ENCODE measurements around the gene FSIP1.

Gene FSIP1

GRCh38 chr15:39618063-39618823 lies 164.4 kb downstream of the FSIP1 start:
- no peak for DNase-seq (ENCODE audit: low spot score)

DNA sequence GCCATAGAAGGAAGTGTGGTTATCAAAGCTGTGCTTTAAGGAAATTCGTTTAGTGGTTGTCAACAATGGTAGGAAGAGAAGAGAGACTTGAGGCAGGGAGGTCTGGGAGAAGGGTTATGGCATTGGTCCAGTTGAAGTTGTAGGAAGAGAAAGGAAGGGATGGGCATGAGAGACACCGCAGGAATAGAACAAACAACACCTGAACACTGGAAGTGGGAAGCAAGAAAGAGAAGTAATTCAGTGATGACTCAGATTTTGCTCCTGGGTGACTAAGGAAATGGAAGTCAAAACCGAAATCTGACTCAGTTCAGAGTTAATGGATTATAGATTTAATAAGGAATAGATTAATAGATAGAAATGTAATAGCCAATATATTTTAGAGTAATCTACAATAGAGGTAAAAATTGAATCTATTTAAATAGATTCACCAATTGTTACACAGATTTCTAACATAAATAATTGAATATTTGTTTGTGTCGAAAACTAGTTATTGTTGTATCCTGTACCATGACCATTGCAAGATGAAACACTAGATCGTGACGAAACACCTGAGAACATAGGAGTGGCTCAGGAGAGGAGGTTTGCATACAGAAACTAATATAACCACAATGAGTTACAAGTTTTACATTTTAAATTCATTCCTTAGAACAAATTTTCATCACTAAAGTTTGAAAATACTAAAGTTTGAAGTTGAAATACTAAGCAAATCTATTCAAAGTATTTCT lies 165.7 kb downstream of the FSIP1 start:
- DNase-seq (ENCODE audit: low spot score): no peak

GRCh38 chr15:39613861-39614260 lies 168.8 kb downstream of the FSIP1 start:
- DNase-seq (ENCODE audit: low spot score): no peak

- DNase-seq (ENCODE audit: low spot score): no peak
Measured at GRCh38 chr15:39613271-39613670, 169.4 kb downstream of the FSIP1 start.

DNA sequence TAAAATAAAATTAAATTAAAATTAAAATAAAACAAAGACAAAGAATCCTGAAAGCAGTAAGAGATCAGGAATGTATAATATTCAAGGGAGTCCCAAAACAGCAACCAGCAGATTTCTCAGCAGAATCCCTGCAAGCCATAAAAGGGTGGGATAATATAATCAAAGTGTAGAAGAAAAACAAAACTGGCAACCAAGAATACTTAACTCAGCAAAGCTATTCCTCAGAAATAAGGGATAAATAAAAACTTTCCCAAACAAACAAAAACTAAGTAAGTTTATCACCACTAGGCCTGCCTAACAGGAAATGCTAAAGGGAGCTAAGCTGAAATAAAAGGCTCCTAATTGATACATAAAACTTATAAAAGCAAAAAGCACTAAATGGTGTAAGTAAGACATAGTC lies 172.0 kb downstream of the FSIP1 start:
- no peak for DNase-seq (ENCODE audit: low spot score)

DNA sequence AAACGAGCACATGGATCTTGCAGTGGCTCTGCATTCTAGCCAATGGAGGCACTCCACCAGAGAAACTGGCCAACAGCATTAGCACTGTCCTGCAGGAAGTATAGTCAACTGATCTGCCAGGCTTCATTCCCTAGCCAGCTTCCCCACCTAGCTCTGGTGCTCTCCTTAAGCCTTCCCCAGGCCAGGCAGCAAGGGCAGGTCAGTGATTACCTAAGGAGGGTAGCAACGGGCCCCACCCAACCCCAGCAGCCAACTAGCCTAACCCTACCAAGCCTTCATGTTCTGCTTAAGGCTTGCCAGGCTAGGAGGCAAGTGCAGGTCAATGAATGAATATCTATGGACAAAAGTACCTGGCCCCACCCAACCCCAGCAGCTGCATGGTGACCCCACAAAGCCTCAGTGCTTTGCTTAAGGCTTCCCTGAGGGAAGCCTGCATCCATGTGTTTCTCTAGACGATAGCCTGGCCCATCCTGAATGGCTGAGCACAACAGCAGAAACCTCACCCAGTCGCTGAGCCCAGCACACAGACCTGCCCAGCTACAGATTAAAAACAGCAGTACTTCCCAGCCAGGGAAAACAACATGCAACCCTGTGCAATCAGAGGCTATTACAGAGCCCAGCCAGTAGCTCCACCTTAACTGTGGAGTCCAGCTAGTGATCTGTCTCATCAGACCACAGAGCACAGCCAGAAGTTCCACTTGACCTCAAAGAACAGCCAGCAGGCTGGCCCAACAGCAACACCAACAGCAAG lies 173.3 kb downstream of the FSIP1 start:
- no peak for DNase-seq (ENCODE audit: low spot score)

GRCh38 chr15:39608185-39609139 lies 174.2 kb downstream of the FSIP1 start:
- DNase-seq (ENCODE audit: low spot score): no peak

DNA sequence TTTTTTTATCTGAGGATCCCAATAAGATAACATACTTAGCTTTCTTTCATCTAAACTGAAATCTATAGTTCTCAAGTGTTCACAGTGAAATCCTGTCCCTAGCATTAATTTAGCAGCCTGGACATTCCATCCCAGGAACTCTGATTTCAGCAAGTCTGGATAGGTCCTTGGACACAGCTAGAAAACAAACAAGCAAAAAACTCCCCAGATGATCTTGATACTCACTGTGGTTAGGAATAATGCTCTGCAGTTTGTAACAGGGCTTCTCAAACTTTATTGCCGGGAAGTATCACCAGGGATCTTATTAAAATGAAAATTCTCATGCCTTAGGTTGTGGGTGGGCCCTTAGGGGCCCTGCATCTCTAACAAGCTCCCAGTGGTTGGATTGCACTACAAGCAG lies 177.5 kb downstream of the FSIP1 start:
- no peak for DNase-seq (ENCODE audit: low spot score)

DNA sequence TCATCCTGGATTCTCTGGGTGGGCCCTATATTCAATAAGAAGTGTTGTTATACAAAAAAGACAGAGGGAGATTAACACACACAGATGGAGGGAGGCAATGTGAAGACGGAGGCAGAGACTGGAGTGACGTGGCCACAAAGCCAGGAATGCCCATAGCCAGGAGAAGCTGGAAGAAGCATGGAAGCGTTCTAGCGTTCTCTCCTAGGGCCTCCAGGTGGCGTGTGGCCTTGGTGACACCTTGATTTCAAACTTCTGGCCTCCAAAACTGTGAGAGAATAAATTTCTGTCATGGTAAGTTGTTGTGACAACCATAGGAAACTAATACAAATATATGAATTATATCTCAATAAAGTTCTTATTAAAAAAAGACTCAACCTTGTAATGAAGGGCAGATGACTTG lies 180.5 kb downstream of the FSIP1 start:
- DNase-seq (ENCODE audit: low spot score): no peak

DNA sequence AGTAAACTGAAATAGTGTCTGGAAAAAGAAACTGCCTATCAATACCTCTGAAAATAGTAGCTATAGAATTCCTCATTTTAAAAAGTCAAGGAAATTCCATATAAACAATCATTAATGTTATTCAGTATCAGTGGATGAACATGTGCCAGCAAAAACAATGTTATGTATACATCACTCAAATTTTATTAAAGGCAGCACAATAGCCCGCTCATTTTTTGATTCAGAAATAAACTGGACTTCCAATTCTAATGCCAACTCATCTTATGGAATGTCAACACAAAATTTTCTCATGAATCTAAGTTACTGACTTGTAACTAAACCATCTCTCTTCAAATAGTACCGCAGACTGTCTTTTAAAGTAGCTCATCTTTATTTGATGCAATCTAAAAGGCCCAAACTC lies 182.8 kb downstream of the FSIP1 start:
- DNase-seq (ENCODE audit: low spot score): no peak

- no peak for DNase-seq (ENCODE audit: low spot score)
Measured at GRCh38 chr15:39598958-39599845, 183.4 kb downstream of the FSIP1 start.

GRCh38 chr15:39598186-39598850 lies 184.3 kb downstream of the FSIP1 start:
- DNase-seq (ENCODE audit: low spot score): no peak

DNA sequence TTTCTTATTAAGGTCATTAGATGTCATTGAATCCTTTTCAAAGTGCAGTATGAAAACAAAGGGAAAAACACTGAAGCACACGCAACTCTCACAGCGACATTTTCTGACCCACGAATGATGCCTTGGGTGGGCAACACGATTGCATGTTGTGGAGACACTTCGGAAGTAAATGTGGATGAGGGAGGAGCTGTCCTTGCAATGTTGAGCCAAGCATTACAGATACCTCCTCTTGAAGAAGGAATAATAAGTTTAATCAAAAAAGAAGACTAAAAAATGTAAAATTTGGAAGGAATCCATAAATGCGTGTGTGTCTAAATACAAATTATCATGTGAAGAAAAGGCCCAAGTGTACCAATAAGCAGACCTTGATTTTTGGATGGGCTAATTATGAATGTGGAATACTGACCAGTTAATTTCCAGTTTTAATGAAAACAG lies 184.9 kb downstream of the FSIP1 start:
- no peak for DNase-seq (ENCODE audit: low spot score)

- DNase-seq (ENCODE audit: low spot score): no peak
Measured at GRCh38 chr15:39597336-39597735, 185.3 kb downstream of the FSIP1 start.

- no peak for DNase-seq (ENCODE audit: low spot score)
Measured at GRCh38 chr15:39596358-39597051, 186.1 kb downstream of the FSIP1 start.

DNA sequence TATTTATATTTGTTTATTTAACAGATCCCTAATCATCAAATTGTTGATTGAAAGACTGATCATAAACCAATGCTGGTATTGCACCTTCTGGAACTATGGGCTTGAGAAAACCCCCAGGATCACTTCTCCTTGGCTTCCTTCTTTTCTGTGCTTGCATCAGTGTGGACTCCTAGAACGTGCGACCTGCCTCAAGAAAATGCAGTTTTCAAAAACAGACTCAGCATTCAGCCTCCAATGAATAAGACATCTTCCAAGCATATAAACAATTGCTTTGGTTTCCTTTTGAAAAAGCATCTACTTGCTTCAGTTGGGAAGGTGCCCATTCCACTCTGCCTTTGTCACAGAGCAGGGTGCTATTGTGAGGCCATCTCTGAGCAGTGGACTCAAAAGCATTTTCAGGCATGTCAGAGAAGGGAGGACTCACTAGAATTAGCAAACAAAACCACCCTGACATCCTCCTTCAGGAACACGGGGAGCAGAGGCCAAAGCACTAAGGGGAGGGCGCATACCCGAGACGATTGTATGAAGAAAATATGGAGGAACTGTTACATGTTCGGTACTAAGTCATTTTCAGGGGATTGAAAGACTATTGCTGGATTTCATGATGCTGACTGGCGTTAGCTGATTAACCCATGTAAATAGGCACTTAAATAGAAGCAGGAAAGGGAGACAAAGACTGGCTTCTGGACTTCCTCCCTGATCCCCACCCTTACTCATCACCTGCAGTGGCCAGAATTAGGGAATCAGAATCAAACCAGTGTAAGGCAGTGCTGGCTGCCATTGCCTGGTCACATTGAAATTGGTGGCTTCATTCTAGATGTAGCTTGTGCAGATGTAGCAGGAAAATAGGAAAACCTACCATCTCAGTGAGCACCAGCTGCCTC lies 187.1 kb downstream of the FSIP1 start:
- DNase-seq (ENCODE audit: low spot score): no peak

GRCh38 chr15:39594446-39595337 lies 187.9 kb downstream of the FSIP1 start:
- no peak for DNase-seq (ENCODE audit: low spot score)

Data from CD4-positive, alpha-beta T cell treated with Interleukin-15 for 4 hours (primary cell).